RKO (cell line): ENCODE results near the gene MAPKAP1.
A peak's percentile ranks its signal among the peaks of the same experiment; 100 is the strongest.
"Not testable (repeated sequence)": the region's sequence is repeated elsewhere in the genome, so short reads cannot be mapped to it uniquely, and the experiment has no call there.

ENCODE experiments used
- DNase-seq: peaks from one replicate; pipeline ENCODE4 v3.0.0-alpha.2; 2016; ENCODE audit warnings: low spot score

Gene MAPKAP1

GRCh38 chr9:125732562-125732961 lies 25.6 kb upstream of the MAPKAP1 start:
- no peak for DNase-seq

DNA sequence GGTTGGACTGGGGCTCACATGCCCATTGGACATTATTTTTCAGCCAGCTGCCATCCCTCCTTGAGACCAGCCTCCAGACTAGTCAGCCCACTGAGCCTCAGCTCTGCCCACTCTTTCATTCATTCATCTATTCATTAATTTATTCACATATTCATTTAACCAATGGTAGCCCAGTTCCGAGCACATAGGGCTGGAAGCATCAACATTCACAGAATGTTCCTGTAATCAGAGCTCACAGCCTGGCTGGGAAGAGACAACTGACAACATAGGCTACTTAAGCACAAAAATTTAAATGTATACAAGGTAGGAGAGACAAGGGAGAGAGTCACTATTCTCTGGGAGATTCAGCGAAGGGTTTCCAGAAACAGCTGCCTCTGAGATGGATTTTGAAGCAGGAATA lies 23.2 kb upstream of the MAPKAP1 start:
- no peak for DNase-seq

GRCh38 chr9:125726456-125727132 lies 19.6 kb upstream of the MAPKAP1 start:
- no peak for DNase-seq

DNA sequence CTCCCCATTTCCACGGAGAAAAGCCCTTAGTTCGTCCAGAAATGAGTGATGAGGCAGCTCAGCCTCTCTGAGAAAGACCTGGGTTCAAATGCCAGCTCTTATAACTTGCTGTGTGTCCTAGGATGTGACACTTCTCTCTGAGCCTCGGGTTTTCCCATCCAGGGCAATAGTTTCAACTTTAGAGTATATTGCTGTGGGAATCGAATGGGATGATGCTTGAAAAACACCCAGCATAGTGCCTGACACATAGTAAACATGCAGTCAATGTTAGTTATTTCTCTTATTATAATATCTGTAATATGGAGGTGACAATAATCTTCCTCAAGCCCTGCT lies 430 bp upstream of the MAPKAP1 start:
- no peak for DNase-seq

- peak; percentile 30 for DNase-seq
These were observed 1.1 kb downstream of the MAPKAP1 start for GRCh38 chr9:125705893-125706292.

DNA sequence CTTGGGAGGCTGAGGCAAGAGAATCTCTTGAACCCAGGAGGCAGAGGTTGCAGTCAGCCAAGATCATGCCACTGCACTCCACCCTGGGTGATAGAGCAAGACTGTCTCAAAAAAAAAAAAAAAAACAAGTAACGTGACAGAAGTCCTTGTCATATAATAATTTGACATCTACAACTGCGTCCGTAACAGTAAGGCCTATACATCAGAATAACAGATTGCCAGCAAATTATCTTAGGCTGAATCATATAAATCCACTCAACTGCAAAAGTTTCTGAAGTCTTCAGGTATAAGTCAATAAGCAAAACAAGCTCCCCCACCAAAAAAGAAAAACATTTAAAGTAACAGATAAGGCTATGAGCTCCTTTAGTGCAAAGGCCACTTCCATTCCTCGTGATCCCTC lies 3.3 kb downstream of the MAPKAP1 start:
- DNase-seq: peak; percentile 19

DNA sequence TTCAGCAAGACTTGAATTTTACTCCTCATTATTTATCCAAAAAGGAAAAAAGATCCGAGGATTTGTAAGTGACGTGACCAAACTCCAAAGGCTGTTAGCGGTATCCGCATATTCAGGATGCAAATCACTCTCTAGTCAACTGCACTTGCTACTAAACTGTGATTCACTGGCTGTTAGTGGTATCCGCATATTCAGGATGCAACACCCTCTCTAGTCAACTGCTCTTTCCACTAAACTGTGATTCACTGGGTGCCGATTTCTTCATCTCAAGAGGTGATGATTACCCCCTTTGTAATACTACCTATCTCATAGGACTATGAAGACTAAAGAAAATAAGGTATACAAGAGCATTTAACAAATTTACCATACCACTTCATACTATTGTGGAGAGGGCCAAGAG lies 5.7 kb downstream of the MAPKAP1 start:
- DNase-seq: peak; percentile 97

DNA sequence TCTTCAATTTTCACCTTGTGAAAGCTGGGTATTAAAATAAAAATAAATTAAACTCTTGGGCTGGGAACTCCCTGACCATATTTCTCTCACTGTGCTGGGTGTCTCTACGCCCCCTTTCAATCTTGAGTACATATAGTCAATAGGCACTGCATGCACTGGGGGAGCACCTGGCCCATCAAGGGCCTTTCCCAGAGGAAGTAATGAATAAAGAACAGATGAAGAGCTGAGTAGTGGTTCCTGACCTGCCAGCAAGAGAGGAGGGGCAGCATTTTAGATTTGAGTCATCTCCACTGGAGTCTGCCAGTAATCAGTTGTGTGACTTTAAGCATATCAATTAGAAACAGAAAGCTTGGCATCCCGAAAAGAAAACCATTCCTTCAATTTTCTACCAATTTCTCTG lies 6.2 kb downstream of the MAPKAP1 start:
- DNase-seq: peak; percentile 88

- no peak for DNase-seq
These were observed 7.1 kb downstream of the MAPKAP1 start for GRCh38 chr9:125699870-125700269.

GRCh38 chr9:125696106-125696647 lies 10.8 kb downstream of the MAPKAP1 start:
- no peak for DNase-seq

DNA sequence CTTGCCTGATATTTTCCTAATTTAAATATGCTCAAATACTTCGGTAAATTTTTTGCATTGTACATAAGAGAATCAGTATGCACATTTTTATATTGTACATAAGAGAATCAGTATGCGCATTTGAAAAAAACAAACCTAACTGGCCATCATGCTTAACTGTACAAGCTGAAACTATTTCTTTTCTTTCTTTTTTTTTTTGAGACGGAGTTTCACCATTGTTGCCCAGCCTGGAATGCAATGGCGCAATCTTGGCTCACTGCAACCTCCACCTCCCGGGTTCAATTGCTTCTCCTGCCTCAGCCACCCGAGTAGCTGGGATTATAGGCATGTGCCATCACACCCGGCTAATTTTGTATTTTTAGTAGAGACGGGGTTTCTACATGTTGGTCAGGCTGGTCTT lies 11.5 kb downstream of the MAPKAP1 start:
- not testable (repeated sequence) for DNase-seq

GRCh38 chr9:125694478-125694877 lies 12.5 kb downstream of the MAPKAP1 start:
- DNase-seq: no peak

DNA sequence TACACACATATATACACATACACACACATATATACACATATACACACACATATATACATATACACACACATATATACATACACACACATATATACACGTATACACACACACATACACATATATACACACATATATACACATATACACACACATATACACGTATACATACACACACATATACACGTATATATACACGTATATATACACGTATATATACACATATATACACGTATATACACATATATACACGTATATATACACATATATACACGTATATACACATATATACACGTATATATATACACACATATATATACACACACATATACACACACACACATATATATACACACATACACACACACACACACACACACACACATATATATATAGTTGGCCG lies 13.5 kb downstream of the MAPKAP1 start:
- DNase-seq: not testable (repeated sequence)

GRCh38 chr9:125691869-125692268 lies 15.1 kb downstream of the MAPKAP1 start:
- DNase-seq: no peak

- DNase-seq: no peak
These were observed 16.3 kb downstream of the MAPKAP1 start for GRCh38 chr9:125690679-125691078.

- DNase-seq: no peak
These were observed 19.7 kb downstream of the MAPKAP1 start for GRCh38 chr9:125687163-125687863.

DNA sequence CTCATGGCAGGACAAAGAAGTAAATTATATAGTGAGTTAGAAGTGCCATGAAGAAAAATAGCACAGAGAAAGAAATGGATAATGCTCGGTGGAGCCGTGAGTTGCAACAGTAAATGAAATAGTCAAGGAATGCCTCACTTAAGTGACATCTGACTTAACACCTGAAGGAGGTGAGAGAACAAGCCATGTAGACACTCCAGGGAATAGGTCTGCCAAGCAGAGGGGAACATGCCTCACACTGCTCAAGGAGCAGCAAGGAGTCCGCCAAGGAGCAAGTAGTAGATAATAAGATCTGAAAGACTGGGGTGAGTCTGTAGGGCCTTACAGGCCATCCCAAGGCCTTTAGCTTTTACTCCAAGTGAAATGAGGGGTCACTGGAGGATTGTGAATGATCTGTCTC lies 21.8 kb downstream of the MAPKAP1 start:
- no peak for DNase-seq

- DNase-seq: peak; percentile 67
These were observed 23.5 kb downstream of the MAPKAP1 start for GRCh38 chr9:125683486-125683885.

- DNase-seq: no peak
These were observed 24.7 kb downstream of the MAPKAP1 start for GRCh38 chr9:125682340-125682739.

DNA sequence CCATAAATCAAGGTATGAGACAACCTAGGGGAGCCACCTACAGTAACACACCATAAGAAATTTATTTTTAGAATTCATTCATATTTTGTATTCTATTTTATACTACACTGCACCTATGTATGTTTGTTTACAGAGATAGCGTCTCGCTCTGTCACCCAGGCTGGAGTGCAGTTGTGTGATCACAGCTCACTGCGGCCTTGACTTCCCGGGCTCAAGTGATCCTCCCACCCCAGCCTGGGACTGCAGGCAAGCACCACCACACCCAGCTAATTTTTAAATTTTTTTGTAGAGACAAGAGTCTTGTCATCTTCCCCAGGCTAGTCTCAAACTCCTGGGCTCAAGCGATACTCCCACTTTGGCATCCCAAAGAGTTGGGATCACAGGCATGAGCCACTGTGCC lies 25.4 kb downstream of the MAPKAP1 start:
- no peak for DNase-seq

DNA sequence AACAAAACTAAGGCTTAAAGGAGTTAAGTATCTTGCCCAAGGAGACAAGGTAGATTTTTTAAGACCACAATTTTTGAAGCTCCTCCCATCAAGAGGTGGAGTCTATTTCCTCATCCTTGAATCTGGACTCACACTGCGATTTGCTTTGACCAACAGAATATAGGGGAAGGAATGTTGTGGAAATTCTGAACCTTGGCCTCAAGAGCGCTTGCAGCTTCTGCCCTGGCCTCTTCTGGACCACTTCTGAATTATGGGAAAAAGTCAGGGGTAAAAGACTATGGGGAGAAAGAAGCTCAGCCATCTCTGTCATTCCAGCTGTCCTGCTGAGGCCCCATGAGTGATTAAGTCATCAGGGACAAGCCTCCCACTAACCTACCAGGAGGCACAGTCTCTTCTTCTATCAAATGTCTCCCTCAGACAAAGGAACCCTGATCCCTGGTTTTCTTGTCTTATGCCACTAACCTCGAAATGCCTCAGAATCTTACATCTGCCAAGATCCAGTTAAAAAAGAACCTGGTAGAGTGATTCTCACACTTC lies 25.9 kb downstream of the MAPKAP1 start:
- DNase-seq: no peak

GRCh38 chr9:125680445-125680844 lies 26.6 kb downstream of the MAPKAP1 start:
- DNase-seq: no peak

DNA sequence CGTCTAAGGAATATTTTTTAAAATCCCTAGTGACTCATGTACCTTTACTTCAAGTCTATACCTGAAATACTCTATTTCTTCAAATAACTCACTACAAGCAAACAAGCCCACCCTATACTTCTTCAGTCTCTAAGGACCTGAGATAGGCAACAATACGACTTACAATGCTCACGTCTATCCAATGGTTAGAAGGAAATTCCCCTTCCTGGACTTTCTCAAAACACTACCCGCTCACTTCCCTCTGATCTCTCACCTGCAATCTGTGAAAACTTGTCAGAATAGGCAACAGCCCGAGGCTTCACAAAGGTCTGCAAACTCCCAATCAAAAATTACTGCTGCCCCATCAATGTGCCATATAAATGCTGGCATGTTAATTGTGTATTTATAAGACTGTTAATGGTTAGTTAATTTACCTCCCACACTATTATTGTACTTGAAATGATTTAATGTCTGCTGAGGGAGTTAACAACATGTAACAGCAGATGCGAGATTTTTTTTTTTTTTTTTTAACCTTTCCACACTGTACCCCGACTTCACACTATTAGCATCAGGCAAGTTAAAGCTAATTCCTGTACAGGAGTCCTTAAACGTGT lies 27.3 kb downstream of the MAPKAP1 start:
- no peak for DNase-seq
